ENCODE results near the gene IL1F10.
"Not testable (repeated sequence)": the region's sequence is repeated elsewhere in the genome, so short reads cannot be mapped to it uniquely, and the experiment has no call there.

IL1F10 gene

DNA sequence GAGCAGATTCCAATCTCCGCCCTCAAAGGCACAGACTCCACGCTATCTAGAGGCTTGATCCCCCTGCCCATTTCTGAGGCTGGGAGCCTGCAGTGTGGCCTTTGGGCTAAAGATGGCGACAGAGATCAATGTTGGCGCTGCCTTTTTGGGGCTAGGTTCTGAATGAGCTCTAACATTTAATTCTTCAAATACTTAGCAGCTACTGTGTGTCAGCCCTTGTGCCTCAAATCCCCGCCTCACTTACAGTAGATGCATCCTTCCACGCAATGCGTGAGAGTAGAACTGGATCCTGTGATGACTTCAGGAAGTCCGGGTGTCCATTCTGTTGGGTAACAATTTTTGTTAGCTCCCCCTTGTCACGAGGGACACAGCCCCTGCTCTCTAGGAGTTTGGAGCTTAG is 12.4 kb downstream of the IL1F10 start:
- no peak overlapping the region for H3K4me3 Mint-ChIP-seq
- intact Hi-C loops (cut with micrococcal nuclease) = loop anchor here (1.0 to 5.0 kb wide), 2 partner anchors 57 to 312 kb away; no protein-coding TSS in a partner anchor

DNA sequence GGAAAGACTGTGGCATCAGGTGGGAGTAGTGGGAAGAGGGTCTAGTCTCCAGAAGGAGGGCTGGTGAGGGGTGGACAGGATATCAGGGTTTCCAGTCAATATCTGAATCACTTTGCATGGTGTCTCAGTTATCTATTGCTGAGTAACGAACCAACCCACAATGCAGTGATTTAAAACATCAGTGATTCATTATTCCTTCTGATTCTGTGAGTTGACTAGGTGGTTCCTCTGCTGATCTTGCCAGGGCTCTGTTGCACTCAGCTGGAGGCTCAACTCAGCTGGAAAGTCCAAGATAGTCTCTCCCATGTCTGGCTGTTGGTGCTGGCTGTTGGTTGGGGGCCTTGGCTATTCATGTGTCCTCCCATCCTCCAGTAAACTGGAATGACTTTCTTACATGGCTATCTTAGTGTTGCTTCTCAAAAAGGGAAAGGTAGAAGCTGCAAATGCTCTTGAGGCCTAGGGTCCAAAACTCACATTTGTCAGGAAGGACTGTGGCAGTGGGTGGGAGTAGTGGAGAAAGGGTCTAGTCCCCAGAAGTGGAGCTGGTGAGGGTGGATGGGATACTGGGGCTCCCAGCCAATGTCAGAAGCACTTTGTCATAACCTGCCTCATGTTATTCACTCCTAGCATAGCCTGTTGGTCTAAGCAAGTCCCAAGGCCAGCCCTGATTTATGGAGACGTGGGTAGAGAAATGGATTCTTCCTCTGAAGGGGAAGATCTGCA is 13.9 kb downstream of the IL1F10 start:
- no peak overlapping the region for H3K27ac Mint-ChIP-seq
- peaks cover 77% of the 10 kb centered on the region for H3K4me1 Mint-ChIP-seq (ENCODE audit: low read depth)
- H3K36me3 Mint-ChIP-seq (ENCODE audit: low read depth) = no peaks in the 10 kb centered on the region
- no peaks in the 10 kb centered on the region for H3K9me3 Mint-ChIP-seq
- no peak overlapping the region for H3K4me3 Mint-ChIP-seq
- intact Hi-C loops (cut with micrococcal nuclease) = loop anchor here (1.0 to 5.0 kb wide), 2 partner anchors 118 to 311 kb away; no protein-coding TSS in a partner anchor
- H3K27me3 Mint-ChIP-seq = peaks cover 8% of the 10 kb centered on the region

More for the DNA sequence above, 12.4 kb downstream of the IL1F10 start:
- Mint-ChIP-seq H3K27me3 (peaks cover 4% of the 10 kb centered on the region), H3K9me3 (no peaks in the 10 kb centered on the region), H3K4me1 (ENCODE audit: low read depth) (peaks cover 77% of the 10 kb centered on the region), H3K36me3 (ENCODE audit: low read depth) (no peaks in the 10 kb centered on the region), H3K27ac (no peak overlapping the region)

DNA sequence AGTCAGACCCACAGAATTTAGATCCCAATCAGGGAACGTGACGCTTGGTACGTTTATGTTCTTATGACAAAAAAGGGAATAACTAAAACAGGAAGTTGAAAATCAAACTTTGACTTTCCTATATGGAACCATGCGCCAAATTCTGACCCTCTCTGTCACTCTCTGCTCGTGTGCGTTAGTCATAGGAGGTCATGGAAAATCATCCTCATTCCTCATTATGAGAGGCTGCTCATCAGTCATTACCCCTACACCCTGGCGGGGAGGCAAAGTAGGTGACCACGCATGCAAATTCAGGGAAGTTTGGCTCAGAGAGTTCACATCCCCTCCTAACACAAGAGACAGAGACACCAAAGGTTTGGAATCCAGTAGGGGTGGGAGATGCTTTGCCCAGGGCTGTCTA is 15.5 kb downstream of the IL1F10 start:
- no peaks in the 10 kb centered on the region for H3K9me3 Mint-ChIP-seq
- H3K4me1 Mint-ChIP-seq (ENCODE audit: low read depth) = peaks cover 61% of the 10 kb centered on the region
- peak overlapping the region; percentile 14 for H3K4me3 Mint-ChIP-seq
- intact Hi-C loops (cut with micrococcal nuclease) = loop anchor here (5.0 kb wide), 1 partner anchor 309 kb away; no protein-coding TSS in a partner anchor
- H3K36me3 Mint-ChIP-seq (ENCODE audit: low read depth) = no peaks in the 10 kb centered on the region
- H3K27ac Mint-ChIP-seq = peak overlapping the region; percentile 84
- peaks cover 8% of the 10 kb centered on the region for H3K27me3 Mint-ChIP-seq

DNA sequence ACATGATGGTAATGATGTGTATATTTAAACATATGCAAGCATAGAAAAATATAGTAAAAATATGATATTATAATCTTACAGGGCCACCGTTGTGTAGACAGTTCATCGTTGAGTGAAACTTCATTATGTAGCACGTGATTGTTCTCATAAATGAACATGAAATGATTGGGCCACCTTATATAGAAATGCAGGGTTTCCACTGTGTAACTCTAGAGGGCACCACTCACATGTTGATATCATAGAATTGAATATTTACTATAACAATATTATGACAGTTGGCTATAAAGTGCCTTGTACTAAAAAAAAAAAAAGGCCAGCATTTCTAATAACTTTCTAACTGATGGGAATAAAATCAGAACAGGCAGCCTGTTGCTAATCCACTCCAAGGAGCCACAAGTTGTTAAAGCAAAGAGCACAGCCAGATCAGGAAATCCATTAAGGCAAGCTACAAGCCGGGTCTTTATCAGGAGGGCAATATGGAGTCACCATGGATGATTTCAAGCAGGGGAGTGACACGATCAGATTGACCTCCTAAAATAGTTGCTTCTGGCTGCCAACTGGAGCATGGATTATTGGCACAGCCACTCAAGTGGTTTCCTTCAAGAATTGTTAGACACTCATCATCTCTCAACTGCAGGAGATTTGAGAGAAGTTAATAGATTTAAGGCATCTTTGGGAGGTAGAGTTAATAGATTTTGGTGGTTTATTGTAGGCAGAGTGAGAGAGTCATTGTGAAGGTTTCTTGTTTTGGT is 16.7 kb downstream of the IL1F10 start:
- Mint-ChIP-seq H3K27ac (peak overlapping the region; percentile 37), H3K36me3 (ENCODE audit: low read depth) (no peaks in the 10 kb centered on the region)
- intact Hi-C loops (cut with micrococcal nuclease) = loop anchor here (5.0 kb wide), 1 partner anchor 308 kb away; no protein-coding TSS in a partner anchor

DNA sequence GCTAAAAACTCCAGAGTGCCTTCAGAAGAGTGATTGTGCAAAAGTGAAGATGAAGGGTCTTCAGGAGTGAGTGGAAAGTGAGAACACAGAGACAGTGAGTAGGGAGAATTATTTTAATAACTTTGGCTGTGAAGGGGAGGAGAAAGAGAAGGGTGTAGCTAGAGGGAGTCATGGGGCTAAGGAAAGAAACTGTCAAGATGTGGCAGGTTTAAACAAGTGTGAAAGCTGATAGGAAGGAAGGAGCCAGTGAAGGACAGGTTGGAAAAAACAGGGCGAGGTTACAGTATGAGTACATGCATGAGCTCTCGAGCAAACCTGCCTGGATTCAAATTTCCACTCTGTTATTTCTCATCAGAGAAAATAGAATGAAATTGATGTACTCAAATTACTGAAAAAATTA is 17.8 kb downstream of the IL1F10 start:
- peak overlapping the region; percentile 37 for H3K27ac Mint-ChIP-seq
- no peaks in the 10 kb centered on the region for H3K36me3 Mint-ChIP-seq (ENCODE audit: low read depth)
- no peaks in the 10 kb centered on the region for H3K9me3 Mint-ChIP-seq
- peaks cover 8% of the 10 kb centered on the region for H3K27me3 Mint-ChIP-seq
- intact Hi-C loops (cut with micrococcal nuclease) = no loop called here
- peaks cover 46% of the 10 kb centered on the region for H3K4me1 Mint-ChIP-seq (ENCODE audit: low read depth)
- H3K4me3 Mint-ChIP-seq = no peak overlapping the region

More for the DNA sequence above, 16.7 kb downstream of the IL1F10 start:
- Mint-ChIP-seq H3K27me3 (peaks cover 8% of the 10 kb centered on the region), H3K9me3 (no peaks in the 10 kb centered on the region), H3K4me1 (ENCODE audit: low read depth) (peaks cover 55% of the 10 kb centered on the region), H3K4me3 (no peak overlapping the region)

DNA sequence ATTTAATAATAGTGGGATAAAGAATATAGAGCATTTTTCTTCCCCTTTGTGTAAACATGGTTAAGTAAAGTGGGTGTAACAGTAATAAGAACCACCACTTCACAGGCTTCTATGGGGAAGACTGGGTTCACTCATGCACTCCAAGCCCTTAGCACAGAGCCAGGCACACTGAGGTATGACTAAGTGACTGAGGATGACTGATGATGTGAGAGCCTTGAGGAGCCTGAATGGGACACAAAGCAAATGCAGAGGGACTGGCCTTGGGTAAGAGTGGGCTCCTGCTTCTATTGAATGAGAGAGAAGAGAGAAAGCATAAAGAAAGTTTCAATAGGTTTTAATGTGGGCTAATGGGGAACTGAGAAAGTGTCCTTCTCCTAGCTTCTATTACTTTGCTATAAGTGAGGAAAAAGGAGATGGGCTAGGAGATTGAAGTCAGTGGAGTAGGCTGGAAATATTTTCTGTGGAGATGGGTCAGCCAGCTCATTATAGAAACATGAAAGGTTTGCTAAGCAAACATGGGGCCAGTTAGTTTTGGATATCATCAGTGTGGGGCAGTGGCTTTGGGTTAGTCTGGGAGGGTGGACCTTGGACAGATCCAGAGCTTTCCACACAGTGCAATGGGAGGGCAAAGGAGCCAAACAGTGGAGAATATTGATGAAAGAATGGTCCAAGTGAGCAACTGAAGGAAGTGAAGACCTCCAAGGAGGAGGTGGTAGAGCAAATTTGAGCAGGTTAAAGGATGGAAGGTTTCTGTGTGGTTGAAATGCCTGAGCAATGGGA is 20.6 kb downstream of the IL1F10 start:
- Mint-ChIP-seq H3K9me3 (no peaks in the 10 kb centered on the region), H3K36me3 (ENCODE audit: low read depth) (no peaks in the 10 kb centered on the region), H3K4me3 (no peak overlapping the region), H3K27me3 (peaks cover 8% of the 10 kb centered on the region), H3K27ac (no peak overlapping the region), H3K4me1 (ENCODE audit: low read depth) (peaks cover 23% of the 10 kb centered on the region)
- intact Hi-C loops (cut with micrococcal nuclease) = no loop called here

DNA sequence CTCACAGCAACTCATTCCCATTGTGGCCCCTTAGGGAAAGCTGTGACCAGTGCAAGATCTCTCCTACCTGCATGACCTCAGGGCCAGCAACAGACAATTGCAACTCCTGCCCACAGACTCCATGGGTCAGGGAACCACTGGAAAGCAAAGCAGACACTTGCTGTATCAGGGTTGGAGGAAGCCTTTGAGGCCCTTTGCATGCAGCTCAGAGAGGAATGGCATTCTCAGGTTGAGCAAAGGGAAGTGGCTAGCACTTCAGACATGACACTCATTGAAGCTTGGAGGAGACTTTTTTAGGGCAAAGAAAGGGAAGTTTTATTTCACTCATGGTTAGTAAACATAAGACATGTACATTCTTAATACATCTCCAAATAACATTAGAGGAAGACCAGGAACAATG is 22.1 kb downstream of the IL1F10 start:
- H3K4me1 Mint-ChIP-seq (ENCODE audit: low read depth) = peaks cover 18% of the 10 kb centered on the region
- no peak overlapping the region for H3K4me3 Mint-ChIP-seq
- no peak overlapping the region for H3K27ac Mint-ChIP-seq
- H3K27me3 Mint-ChIP-seq = peaks cover 8% of the 10 kb centered on the region
- intact Hi-C loops (cut with micrococcal nuclease) = no loop called here
- peaks cover 2% of the 10 kb centered on the region for H3K9me3 Mint-ChIP-seq
- H3K36me3 Mint-ChIP-seq (ENCODE audit: low read depth) = no peaks in the 10 kb centered on the region

DNA sequence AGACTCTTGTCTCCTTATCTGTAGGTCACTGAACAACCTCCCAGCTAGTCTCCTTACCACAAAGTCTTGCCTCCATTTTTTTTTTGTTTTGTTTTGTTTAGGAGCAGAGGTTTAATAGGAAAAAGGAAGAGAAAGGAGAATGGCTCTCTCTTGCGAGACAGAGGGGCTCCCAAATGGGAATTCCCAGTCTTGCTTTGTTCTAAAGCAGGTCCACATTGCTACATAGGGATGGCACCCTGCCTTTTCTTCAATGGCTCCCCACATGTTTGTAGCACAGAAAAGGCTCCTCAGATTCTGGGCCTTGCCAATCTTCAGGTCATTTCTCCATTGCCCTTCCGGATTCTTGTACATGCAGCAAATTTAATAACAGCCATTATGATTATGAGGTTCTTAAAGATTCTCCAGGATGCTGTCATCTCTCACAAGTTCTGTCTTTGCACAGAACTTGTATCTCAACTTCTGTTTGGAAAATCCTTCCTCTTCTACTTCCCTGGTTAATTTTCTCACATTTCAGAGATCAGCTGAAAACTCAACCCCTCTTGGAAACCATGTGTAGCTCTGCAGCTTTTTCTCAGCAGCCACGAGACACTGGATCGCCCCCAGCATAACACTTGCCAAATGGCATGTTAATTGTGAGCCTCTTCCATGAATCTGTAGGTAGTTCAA is 23.6 kb downstream of the IL1F10 start:
- Mint-ChIP-seq H3K27ac (no peak overlapping the region), H3K27me3 (peaks cover 2% of the 10 kb centered on the region), H3K4me3 (no peak overlapping the region), H3K36me3 (ENCODE audit: low read depth) (no peaks in the 10 kb centered on the region), H3K4me1 (ENCODE audit: low read depth) (peaks cover 20% of the 10 kb centered on the region), H3K9me3 (peaks cover 9% of the 10 kb centered on the region)
- intact Hi-C loops (cut with micrococcal nuclease) = no loop called here

DNA sequence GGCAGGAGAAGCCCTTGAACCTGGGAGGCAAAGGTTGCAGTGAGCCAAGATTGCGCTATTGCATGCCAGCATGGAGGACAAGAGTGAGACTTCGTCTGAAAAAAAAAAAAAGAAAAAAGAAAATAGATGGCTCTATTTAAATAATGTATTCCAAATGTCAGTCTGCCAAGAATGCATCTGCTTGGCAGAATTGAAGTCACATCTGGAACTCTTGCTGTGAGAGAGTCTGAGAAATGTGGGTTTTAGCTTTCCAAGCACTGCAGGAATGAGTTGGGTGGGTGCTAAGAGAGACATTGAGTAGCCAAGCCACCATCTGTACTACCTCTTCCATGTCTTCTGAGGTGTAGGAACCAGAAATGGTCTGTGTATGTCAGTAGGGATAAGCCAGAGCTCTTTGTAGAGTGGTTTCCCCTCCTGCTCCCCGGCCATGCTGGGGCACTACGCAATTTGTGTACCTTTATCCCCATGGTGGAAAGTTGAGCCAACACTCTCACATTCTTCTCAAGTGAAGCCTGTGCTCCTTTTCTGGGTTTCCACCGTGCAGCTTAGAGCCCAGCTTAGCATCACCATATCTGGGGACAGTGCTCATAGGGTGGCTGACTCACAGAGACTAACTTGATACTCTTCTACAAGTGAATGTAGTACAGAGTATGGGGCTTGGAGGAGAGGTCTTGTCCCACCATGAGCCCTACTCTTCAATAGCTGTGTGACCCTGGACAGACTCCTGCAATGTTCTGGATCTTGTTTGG is 25.3 kb downstream of the IL1F10 start:
- peaks cover 36% of the 10 kb centered on the region for H3K4me1 Mint-ChIP-seq (ENCODE audit: low read depth)
- intact Hi-C loops (cut with micrococcal nuclease) = no loop called here
- peaks cover 15% of the 10 kb centered on the region for H3K9me3 Mint-ChIP-seq
- peaks cover 5% of the 10 kb centered on the region for H3K36me3 Mint-ChIP-seq (ENCODE audit: low read depth)
- H3K27me3 Mint-ChIP-seq = no peaks in the 10 kb centered on the region
- H3K27ac Mint-ChIP-seq = no peak overlapping the region
- H3K4me3 Mint-ChIP-seq = no peak overlapping the region

DNA sequence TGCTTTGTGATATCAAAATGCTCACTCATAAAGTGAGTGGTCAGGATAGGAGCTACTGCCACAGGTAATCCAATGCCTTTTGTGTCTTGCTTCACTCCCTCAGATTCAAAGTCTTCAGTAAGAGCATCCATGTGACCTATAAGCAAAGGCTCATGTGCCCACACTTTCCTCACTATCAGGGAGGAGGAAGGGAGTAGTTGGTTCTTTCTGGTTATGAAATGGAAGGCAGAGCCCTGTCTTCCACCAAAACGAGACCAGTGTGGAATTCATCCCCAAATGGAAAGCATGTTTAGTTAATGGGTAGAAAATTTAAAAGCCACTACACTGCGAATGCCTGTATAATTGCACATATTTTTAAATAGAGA is 25.8 kb downstream of the IL1F10 start:
- H3K27me3 Mint-ChIP-seq = no peaks in the 10 kb centered on the region

DNA sequence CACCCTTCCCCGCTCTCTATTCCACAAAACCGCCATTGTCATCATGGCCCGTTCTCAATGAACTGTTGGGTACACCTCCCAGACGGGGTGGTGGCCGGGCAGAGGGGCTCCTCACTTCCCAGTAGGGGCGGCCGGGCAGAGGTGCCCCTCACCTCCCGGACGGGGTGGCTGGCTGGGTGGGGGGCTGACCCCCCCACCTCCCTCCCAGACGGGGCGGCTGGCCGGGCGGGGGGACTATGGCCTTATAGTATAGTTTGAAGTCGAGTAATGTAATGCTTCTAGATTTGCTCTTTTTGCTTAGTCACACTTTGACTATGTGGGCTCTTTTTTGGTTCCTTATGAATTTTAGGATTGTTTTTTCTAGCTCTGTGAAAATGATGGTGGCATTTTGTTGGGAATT is 28.5 kb downstream of the IL1F10 start:
- H3K36me3 Mint-ChIP-seq (ENCODE audit: low read depth); H3K4me3 Mint-ChIP-seq; intact Hi-C loops (cut with micrococcal nuclease); H3K27me3 Mint-ChIP-seq: not testable (repeated sequence)
- H3K4me1 Mint-ChIP-seq (ENCODE audit: low read depth) = peaks cover 55% of the 10 kb centered on the region
- peaks cover 18% of the 10 kb centered on the region for H3K9me3 Mint-ChIP-seq
- peak overlapping the region; percentile 87 for H3K27ac Mint-ChIP-seq

More for the DNA sequence above, 25.8 kb downstream of the IL1F10 start:
- Mint-ChIP-seq H3K27ac (no peak overlapping the region), H3K9me3 (peaks cover 18% of the 10 kb centered on the region), H3K4me3 (no peak overlapping the region), H3K36me3 (ENCODE audit: low read depth) (peaks cover 7% of the 10 kb centered on the region), H3K4me1 (ENCODE audit: low read depth) (peaks cover 42% of the 10 kb centered on the region)
- intact Hi-C loops (cut with micrococcal nuclease) = no loop called here

DNA sequence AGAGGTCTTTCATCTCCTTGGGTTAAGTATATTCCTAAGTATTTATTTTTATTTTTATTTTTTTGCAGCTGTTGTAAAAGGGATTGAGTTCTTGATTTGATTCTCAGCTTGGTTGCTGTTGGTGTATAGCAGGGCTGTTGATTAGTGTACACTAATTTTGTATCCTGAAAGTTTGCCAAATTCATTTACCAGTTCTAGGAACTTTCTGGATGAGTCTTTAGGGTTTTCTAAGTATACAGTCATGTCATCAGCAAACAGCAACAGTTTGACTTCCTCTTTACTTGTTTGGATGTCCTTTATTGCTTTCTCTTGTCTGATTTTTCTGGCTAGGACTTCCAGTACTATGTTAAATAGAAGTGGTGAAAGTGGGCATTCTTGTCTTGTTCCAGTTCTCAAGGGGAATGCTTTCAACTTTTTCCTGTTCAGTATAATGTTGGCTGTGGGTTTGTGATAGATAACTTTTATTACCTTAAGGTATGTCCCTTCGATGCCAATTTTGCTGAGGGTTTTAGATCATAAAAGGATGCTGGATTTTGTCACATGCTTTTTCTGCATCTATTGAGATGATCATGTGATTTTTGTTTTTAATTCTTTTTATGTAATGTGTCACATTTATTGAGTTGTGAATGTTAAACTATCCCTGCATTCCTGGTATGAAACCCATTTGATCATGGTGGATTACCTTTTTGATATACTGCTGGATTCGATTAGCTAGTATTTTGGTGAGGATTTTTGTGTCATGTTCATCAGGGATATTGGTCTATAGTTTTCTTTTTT is 29.3 kb downstream of the IL1F10 start:
- Mint-ChIP-seq H3K27ac (peak overlapping the region; percentile 87), H3K4me1 (ENCODE audit: low read depth) (peaks cover 55% of the 10 kb centered on the region), H3K9me3 (peaks cover 19% of the 10 kb centered on the region)
- intact Hi-C loops (cut with micrococcal nuclease); H3K36me3 Mint-ChIP-seq (ENCODE audit: low read depth); H3K27me3 Mint-ChIP-seq; H3K4me3 Mint-ChIP-seq: not testable (repeated sequence)

All from dendritic cell treated with granulocyte-macrophage colony-stimulating factor and Interleukin-4, amounts not matched to agents 40 ng/mL and 50 ng/mL, for 4 days (primary cell).